Prostate gland (tissue), 2 donors: Measurements from ENCODE around the gene DEK.

ENCODE experiments used
- POLR2A ChIP-seq: fragments of 450-650 bp; IDR thresholded peaks from one replicate; pipeline ENCODE4 v1.6.1; 2016; ENCODE audit warnings: antibody characterized with exemption, mild to moderate bottlenecking
- TF ChIP-seq, protein P1 (sequence below), 4 experiments: fragments of 200-600 bp in 2 of 4; fragments of 450-650 bp in 2 of 4; sonication (generic) in 2 of 4; IDR thresholded peaks; 1 replicate in 3 of 4; 2 replicates in 1 of 4; pipeline ENCODE4 v1.5.1; 2016 to 2019; ENCODE audit warnings: antibody characterized with exemption in 4 of 4, mild to moderate bottlenecking in 2 of 4, moderate library complexity in 2 of 4

DNA sequence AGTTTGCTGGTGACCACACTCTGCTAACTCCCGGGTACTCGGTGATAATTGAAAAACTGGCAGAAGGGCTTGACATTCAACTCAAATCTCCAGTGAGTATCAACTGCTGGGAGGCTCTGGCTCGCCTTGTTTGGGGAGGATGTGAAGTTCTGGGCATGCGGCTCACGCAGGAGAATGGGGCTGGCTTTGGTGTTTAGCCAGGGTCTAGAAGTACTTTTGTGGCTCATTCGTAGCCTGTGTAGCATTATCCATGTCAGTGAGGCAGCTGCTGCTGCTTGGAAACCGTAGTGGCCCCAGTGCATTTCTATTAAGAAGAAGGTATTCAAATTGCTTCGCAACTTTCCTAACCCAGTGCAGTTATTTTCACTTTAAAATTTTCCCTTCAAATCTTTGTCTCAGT lies 56.9 kb downstream of the DEK start:
- TF ChIP-seq, protein P1, sequence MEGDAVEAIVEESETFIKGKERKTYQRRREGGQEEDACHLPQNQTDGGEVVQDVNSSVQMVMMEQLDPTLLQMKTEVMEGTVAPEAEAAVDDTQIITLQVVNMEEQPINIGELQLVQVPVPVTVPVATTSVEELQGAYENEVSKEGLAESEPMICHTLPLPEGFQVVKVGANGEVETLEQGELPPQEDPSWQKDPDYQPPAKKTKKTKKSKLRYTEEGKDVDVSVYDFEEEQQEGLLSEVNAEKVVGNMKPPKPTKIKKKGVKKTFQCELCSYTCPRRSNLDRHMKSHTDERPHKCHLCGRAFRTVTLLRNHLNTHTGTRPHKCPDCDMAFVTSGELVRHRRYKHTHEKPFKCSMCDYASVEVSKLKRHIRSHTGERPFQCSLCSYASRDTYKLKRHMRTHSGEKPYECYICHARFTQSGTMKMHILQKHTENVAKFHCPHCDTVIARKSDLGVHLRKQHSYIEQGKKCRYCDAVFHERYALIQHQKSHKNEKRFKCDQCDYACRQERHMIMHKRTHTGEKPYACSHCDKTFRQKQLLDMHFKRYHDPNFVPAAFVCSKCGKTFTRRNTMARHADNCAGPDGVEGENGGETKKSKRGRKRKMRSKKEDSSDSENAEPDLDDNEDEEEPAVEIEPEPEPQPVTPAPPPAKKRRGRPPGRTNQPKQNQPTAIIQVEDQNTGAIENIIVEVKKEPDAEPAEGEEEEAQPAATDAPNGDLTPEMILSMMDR (IDR thresholded peaks at IDR 0.05) = no peak
- no peak for TF ChIP-seq POLR2A
